Stimulated activated CD8-positive, alpha-beta memory T cell treated with anti-CD3 and anti-CD28 coated beads, Interleukin-4, amount 100 ng/mL, for 4 hours (primary cell): ENCODE results near the gene SLF2.

ENCODE experiments used
- DNase-seq, 2 donors: peaks; one replicate each; pipeline ENCODE4 v3.0.0-alpha.2; 2020; ENCODE audit warnings: low read depth in 2 of 2, low spot score in 1 of 2

The SLF2 gene

DNA sequence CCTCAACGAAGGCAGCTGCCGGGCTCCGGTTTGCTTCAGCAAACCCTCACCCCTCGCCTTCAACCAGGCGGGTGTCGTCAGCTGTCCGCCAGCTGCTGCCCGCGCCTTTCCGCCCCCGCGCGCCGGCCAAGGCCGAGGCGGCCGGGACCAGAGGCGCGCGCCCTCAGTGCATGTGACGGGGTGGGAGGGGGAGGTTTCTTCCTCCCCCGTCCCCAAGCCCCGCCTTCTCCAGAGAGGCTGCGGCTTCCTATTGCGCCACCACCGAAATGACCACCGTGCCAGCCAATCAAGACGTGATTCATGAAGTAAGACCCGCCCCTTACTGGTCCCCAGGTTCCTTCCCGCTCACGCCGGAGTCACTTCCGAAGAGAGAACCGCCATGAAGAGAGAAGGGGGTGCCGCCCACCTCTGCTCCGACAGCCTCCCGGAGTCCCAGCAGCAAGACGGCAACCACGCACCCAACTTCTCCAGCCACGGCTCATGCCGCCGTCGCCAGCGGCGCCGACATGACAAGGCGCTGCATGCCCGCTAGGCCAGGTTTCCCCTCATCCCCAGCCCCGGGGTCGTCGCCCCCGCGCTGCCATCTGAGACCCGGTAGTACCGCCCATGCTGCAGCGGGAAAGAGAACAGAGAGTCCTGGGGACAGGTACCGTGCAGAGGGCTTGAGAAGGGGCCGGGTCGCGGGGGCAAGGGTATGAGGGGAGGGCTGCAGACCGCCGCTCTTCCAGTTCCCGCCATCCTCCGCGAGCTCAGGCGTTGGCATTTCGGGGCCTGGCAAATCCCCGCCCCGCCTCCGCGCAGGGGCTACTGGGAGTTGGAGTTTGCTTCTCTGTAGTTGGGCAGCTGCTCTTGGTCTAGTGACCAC, at the start of gene SLF2:
TSS of gene SLF2 (plus strand) at position 359 of the 865 bp plus-strand sequence. CDS start at position 507, 148 bp downstream.
- DNase-seq: peak; percentile 79 to 88

DNA sequence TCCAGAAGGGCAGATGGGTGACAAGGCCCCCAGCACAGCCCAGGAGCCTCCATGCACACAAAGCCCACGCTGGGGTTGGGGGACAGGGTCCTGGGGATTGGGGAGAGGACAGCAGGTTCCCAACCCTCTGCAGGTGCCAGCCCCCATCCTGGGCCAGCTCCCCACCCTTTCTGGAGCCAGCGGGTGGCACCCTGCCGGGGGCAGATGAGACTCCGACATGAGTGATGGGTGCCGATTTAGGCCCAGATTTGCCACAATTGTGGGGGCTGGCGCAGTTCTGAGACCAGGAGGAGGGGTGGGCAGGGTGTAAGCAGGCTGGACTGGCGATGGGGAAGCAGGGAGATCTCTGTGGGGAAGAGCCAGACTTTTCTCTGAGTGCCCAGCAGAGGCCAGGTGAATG, 49.3 kb upstream of the SLF2 start:
- DNase-seq: no peak

GRCh38 chr10:100864036-100864885, 48.5 kb upstream of the SLF2 start:
- DNase-seq: no peak

DNA sequence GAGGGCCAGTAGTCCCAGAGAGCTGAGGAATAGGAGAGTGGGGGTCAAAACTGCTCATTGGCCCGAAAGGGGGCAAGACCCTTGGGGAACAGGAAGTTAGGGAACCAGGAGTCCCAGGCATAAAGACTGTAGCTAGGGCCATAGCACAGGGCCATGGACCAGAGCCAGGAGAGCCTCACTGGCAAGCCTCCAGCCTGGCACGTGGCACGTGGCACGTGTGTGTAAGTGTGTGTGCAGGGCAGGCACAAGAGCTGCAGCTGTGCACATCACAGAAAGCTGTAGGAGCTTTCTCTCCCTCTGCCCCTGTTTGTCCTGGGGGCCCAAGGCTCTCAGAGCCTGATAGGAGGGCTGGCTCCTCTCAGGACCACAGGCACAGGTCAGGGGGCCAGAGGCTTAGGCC, 47.8 kb upstream of the SLF2 start:
- no peak for DNase-seq

- no peak for DNase-seq
These were observed 46.8 kb upstream of the SLF2 start for GRCh38 chr10:100866010-100866409.

- no peak for DNase-seq
These were observed 46.1 kb upstream of the SLF2 start for GRCh38 chr10:100866575-100867098.

GRCh38 chr10:100867261-100867963, 45.4 kb upstream of the SLF2 start:
- no peak for DNase-seq

GRCh38 chr10:100868382-100868781, 44.4 kb upstream of the SLF2 start:
- DNase-seq: no peak

DNA sequence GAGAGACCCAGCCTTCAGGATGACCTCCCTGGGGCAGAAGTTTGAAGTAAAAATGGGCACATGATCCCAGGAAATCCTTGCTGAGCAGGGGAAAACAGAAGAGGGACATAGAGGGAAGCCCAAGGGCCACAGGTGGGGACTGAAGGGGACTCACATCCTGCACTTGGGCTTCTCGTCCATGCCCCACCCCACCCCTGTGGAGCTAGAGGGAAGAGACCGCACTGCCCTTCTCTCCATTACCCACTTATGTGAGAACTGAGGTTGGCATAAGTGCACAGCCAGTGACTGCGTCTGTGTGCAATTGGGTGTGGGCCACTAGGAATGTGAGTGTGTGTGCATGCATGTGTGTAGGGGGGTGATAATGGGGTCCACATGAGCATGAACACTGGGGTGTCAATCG, 43.4 kb upstream of the SLF2 start:
- no peak for DNase-seq

DNA sequence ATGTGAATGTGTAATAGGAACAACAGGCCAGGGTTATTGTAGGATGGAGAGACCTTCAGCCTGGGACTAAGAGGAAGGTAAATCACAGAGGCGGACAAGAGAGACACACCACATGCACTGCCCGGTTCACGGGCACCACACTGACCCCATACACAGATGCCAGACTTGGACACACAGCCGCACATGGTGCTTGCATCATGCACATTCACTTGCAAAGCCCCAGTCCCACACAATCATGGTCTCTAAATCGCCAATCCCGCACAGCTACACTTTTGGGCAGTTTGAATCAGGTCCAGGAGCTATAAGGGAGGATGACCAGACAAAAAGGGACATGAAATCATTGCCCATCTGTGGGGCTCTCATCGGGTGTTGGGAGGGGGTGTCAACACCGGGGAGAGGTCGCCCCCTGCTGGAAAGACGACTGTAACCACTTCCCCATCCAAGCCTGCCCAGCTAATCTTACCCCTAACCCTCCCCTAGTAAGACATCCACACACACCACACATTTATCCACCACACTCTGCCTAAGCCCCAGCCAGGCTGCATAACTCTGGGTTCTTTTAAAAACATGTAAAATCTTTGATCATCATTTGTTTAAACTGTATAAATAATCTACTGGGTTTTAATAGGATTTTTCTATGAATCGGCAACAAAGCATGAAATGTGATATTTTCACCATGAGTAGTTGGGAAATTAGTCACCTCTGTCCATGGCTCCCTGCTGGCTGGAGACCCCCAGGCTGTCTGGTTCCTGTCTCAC, 40.5 kb upstream of the SLF2 start:
- DNase-seq: peak; percentile 3 to 16

DNA sequence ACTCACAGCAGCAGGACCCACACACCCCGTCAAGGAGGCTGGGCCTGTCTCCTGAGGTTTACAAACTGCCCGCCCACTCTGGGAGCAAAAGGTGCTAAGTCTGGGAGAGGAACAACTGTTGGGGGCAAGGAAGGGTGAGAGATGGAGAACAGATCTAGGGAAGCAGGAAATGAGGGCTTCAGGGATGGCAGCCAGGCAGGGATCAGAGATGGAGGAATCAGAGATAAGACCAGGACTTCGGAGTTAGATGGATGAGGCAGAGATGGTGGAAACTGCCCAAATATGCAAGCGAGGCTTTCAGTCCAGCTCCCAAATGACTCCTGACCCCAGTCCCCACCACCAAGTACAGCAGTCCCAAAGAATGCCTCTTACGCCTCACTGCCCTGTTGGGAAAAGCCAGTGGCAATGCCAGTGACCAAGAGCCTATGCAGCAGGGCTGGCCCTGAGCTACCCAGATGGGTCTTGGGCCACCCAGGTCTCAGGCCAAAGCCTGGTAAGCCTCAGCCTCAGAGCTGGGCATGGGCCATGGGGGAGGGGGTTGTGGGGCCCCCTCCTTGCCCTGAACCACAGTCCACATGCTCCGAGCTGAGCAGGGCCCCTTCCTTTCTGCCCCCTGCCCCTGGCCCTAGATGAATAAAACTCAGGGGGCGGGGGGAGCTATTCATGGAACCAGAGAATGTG, 39.5 kb upstream of the SLF2 start:
- DNase-seq: no peak

DNA sequence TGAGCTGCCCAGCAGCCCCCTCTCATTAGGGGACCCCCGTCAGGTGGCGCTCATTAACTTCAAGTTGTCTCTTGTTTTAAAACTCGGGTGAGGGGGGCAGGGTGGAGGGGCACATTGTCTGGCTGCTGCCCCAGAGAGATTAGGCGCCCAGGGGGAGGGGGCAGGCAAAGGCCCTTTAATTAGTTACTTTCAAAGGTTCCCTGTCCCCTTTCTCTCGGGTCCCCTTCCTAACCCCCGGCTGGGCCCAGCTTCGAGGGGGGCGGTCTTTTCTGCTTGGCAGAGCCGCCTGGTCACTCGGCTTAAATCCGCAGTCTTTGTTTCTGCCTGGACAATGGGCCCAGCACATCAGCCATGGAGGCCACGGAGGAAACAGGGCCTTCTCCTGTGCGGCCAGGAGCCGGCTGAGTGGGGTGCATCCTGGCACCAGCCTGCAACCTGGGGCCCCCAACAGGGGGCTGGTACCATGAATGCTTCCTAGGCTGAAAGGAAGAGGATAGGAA, 38.9 kb upstream of the SLF2 start:
- DNase-seq: no peak

DNA sequence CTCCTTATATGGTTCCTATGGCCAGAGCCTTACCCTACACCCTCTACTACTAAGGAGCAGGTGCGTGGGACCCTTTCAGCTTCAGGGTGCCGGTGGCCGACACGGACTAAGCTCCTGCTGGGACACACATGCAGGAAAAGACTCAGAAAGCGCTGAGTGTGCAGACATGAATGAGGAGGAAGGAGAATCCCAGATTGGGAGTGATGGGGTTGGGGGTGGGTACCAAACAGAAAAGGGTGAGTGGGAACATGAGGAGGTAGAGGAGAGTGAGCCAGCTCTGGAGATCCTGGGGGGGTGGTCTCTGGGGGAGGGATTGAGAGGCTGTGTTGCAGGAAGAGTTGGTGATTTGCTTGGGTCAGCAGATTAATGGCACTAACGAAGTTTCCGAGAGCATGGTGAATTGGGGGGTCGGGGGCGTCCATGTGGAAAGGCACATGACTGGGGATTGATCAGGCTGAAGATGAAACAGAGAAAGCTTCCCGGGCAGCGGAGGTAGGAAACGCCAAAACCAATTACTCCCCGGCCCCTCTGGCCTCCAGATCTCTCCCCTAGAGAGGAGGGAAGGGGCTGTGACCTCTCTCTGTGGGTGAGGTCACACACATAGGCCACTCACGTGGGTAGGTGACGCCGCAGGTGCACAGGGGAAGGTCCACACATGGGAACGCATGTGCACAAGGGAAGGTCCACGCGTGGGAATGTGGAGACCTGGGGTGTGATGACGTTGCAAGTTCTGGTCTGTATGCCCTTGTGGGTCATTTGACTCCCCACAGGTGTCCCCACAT, 37.9 kb upstream of the SLF2 start:
- DNase-seq: no peak

DNA sequence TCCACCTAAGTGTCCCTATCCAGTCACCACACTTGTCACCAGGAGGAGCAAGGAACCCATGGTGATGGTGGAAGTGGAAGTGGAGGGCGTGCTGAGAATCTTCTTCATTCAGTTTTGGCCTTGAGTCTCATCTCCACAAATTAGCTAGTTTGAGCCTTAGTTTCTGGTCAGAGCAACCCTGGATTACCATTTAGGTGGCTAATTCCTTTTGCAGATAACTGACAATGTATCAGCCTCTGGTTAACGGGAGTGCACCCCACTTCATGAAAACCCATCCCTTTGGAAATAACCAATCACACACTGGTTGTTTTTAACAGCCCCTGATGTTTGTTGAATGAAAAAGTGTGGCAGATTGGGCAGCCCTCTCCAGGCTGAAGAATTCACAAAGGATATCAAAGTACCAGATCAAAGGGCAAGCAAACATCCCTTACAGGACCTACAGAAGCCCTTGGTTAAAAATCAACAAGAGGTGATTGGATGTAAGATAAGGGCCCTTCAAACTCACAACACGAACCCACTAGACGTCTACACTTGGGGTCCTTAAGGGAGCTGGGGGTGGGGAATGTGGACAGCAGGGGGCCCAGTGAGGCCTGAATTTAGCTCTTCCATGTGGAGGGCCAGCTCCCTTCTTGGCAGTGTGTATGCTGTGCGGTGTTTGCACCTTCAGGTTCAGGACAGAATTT, 37.1 kb upstream of the SLF2 start:
- DNase-seq: no peak

GRCh38 chr10:100876585-100877460, 35.9 kb upstream of the SLF2 start:
- DNase-seq: no peak

GRCh38 chr10:100877461-100877850, 35.3 kb upstream of the SLF2 start:
- no peak for DNase-seq

- DNase-seq: no peak
These were observed 34.4 kb upstream of the SLF2 start for GRCh38 chr10:100878291-100878910.
